HG03064 (cell line): ENCODE measurements around the gene PARVB.
"Not testable (repeated sequence)": the region's sequence is repeated elsewhere in the genome, so short reads cannot be mapped to it uniquely, and the experiment has no call there.

Experiments used
- ATAC-seq: cut with Tn5 transposase; IDR thresholded peaks from one replicate; pipeline ENCODE4 v1.9.1; 2021; ENCODE audit warnings: low read depth; ENCODE audit not compliant: unreplicated experiment

The PARVB gene

GRCh38 chr22:43996170-43996980 lies 27.7 kb upstream of the PARVB start:
- ATAC-seq: no peak

- no peak for ATAC-seq
Observed at GRCh38 chr22:43996981-43997265, 27.2 kb upstream of the PARVB start.

- ATAC-seq: no peak
Observed at GRCh38 chr22:43998679-43999264, 25.3 kb upstream of the PARVB start.

GRCh38 chr22:43999378-43999777 lies 24.7 kb upstream of the PARVB start:
- ATAC-seq: no peak

- ATAC-seq: no peak
Observed at GRCh38 chr22:44000123-44000522, 24.0 kb upstream of the PARVB start.

- ATAC-seq: no peak
Observed at GRCh38 chr22:44001521-44001920, 22.6 kb upstream of the PARVB start.

GRCh38 chr22:44002324-44002723 lies 21.8 kb upstream of the PARVB start:
- ATAC-seq: no peak

GRCh38 chr22:44002997-44003396 lies 21.1 kb upstream of the PARVB start:
- ATAC-seq: no peak

GRCh38 chr22:44003405-44004103 lies 20.5 kb upstream of the PARVB start:
- no peak for ATAC-seq

GRCh38 chr22:44004104-44004460 lies 20.0 kb upstream of the PARVB start:
- no peak for ATAC-seq

GRCh38 chr22:44005524-44005923 lies 18.6 kb upstream of the PARVB start:
- ATAC-seq: no peak

GRCh38 chr22:44012162-44012561 lies 11.9 kb upstream of the PARVB start:
- no peak for ATAC-seq

- no peak for ATAC-seq
Observed at GRCh38 chr22:44012591-44012990, 11.5 kb upstream of the PARVB start.

GRCh38 chr22:44014241-44014640 lies 9.9 kb upstream of the PARVB start:
- no peak for ATAC-seq

GRCh38 chr22:44016586-44016985 lies 7.5 kb upstream of the PARVB start:
- not testable (repeated sequence) for ATAC-seq

- ATAC-seq: no peak
Observed at GRCh38 chr22:44018594-44018993, 5.5 kb upstream of the PARVB start.

GRCh38 chr22:44019416-44019815 lies 4.7 kb upstream of the PARVB start:
- ATAC-seq: no peak

- ATAC-seq: no peak
Observed at GRCh38 chr22:44019846-44020245, 4.3 kb upstream of the PARVB start.

GRCh38 chr22:44020981-44021380 lies 3.1 kb upstream of the PARVB start:
- no peak for ATAC-seq

GRCh38 chr22:44023404-44024287 lies 456 bp upstream of the PARVB start:
- no peak for ATAC-seq
